ENCODE measurements around the gene PPP3CA.

DNA sequence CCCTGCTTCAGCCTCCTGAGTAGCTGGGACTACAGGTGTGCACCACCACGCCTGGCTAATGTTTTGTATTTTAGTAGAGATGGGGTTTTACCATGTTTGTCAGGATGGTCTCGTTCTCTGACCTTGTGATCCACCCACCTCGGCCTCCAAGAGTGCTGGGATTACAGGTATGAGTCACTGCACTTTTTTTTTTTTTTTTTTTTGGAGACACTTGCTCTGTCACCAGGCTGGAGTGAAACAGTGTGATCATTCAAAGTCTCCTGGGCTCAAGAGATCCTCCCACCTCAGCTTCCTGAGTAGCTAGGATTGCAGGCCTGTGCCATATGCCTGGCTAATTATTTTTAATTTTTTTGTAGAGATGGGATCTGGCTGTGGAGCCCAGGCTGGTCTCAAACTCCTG is 338.8 kb downstream of the PPP3CA start:
- TF ChIP-seq, protein P1, sequence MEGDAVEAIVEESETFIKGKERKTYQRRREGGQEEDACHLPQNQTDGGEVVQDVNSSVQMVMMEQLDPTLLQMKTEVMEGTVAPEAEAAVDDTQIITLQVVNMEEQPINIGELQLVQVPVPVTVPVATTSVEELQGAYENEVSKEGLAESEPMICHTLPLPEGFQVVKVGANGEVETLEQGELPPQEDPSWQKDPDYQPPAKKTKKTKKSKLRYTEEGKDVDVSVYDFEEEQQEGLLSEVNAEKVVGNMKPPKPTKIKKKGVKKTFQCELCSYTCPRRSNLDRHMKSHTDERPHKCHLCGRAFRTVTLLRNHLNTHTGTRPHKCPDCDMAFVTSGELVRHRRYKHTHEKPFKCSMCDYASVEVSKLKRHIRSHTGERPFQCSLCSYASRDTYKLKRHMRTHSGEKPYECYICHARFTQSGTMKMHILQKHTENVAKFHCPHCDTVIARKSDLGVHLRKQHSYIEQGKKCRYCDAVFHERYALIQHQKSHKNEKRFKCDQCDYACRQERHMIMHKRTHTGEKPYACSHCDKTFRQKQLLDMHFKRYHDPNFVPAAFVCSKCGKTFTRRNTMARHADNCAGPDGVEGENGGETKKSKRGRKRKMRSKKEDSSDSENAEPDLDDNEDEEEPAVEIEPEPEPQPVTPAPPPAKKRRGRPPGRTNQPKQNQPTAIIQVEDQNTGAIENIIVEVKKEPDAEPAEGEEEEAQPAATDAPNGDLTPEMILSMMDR (conservative IDR thresholded peaks at IDR 0.05; ENCODE audit: low read depth in 2 of 2), result no peak
- TF ChIP-seq POLR2AphosphoS5 (IDR thresholded peaks at IDR 0.05; ENCODE audit: low read depth) (no peak), EZH2 (IDR thresholded peaks at IDR 0.05; ENCODE audit: low read depth, unreplicated experiment) (no peak), EZH2phosphoT487 (IDR thresholded peaks at IDR 0.05; ENCODE audit: unreplicated experiment) (no peak), ZNF331 (CRISPR knock-in tag; IDR thresholded peaks at IDR 0.05; ENCODE audit: low read depth) (no peak)
- TF ChIP-seq, protein P2, sequence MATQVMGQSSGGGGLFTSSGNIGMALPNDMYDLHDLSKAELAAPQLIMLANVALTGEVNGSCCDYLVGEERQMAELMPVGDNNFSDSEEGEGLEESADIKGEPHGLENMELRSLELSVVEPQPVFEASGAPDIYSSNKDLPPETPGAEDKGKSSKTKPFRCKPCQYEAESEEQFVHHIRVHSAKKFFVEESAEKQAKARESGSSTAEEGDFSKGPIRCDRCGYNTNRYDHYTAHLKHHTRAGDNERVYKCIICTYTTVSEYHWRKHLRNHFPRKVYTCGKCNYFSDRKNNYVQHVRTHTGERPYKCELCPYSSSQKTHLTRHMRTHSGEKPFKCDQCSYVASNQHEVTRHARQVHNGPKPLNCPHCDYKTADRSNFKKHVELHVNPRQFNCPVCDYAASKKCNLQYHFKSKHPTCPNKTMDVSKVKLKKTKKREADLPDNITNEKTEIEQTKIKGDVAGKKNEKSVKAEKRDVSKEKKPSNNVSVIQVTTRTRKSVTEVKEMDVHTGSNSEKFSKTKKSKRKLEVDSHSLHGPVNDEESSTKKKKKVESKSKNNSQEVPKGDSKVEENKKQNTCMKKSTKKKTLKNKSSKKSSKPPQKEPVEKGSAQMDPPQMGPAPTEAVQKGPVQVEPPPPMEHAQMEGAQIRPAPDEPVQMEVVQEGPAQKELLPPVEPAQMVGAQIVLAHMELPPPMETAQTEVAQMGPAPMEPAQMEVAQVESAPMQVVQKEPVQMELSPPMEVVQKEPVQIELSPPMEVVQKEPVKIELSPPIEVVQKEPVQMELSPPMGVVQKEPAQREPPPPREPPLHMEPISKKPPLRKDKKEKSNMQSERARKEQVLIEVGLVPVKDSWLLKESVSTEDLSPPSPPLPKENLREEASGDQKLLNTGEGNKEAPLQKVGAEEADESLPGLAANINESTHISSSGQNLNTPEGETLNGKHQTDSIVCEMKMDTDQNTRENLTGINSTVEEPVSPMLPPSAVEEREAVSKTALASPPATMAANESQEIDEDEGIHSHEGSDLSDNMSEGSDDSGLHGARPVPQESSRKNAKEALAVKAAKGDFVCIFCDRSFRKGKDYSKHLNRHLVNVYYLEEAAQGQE (IDR thresholded peaks at IDR 0.05; ENCODE audit: unreplicated experiment), result no peak
